ENCODE data around the gene CD33.

Gene CD33

GRCh38 chr19:51259348-51260245, 34.7 kb downstream of the CD33 start:
- no peak for FAIRE-seq

GRCh38 chr19:51263808-51264207, 38.9 kb downstream of the CD33 start:
- FAIRE-seq, result no peak

GRCh38 chr19:51271067-51271466, 46.2 kb downstream of the CD33 start:
- FAIRE-seq, result no peak

DNA sequence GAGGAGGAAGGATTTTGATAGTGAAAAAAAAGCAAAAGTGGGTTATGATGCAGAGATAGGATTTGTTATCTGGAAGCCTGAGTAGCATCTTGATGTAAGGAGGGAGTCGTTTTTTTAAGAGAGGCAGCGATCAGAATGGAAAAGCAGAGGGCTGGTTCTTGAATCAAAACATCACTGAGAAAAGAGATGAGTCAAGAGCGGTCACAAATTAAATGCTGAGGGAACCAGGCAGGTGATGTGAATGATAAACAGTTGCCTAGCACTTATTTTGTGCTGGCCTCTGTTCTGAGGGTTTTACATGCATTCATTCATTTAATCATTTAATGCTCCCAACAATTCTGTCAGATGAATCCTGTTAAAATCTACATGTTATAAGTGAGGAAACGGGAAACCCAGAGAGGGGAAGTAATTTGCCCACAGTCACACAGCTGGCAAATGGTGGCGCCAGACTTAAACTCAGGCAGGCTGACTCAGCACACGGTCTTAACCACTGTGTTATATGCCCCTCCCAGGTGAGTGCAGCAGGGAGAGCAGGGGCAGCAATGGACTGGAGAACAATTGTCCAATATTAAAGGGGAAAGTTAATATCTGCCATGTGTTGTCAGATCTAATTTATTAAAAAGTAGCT, 47.4 kb downstream of the CD33 start:
- no peak for FAIRE-seq

DNA sequence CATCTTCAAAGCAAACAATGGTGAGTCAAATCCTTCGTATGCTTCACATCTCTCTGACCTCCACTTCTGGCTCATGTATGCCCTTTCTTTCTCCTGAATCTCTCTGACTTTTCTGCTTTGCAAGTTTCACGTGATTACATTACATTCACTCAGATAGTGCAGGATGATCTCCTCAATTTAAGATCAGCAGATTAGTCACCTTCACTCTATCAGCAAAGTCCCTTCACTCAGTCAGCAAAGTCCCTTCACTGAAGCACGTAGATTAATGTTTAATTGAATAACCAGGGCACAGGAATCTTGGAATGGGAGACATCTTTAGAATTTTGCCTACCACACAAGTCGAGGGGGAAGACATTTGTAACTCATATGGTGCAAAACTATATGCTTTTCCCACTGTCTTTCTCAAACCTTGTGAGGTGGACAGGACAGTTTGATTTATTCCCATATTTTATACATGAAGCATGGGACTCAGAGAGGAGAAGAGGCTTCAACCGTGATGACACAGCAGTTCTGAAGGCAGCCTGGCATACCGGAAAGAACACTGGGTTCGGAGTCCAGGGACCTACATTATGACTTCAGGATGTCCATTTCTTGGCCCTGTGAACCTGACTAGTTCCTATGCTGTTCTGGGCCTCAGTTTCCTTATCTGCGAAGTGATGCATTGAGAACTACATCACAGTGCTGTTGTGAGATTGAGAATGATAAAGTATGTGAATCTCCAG, 49.3 kb downstream of the CD33 start:
- FAIRE-seq, result no peak

DNA sequence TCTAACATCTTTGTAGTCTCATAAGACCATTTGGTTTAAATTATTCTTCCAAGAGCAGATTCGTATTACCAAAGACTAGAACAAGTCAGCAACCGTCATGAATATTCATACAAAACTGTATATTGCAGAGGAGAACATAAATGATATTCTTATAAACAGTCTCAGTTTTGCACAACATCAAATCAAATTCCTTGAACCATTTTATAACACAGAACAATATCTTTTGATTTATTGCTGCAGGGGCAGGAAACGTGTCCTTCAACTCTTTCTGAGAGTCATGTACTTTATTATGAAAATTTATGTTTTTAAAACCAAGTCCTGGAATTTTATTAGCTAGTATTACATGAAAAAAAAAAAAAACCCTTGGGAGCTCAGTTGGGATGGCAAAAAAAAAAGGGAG, 52.2 kb downstream of the CD33 start:
- FAIRE-seq, result no peak

- FAIRE-seq, result no peak
These were observed 57.5 kb downstream of the CD33 start for GRCh38 chr19:51282335-51282734.

DNA sequence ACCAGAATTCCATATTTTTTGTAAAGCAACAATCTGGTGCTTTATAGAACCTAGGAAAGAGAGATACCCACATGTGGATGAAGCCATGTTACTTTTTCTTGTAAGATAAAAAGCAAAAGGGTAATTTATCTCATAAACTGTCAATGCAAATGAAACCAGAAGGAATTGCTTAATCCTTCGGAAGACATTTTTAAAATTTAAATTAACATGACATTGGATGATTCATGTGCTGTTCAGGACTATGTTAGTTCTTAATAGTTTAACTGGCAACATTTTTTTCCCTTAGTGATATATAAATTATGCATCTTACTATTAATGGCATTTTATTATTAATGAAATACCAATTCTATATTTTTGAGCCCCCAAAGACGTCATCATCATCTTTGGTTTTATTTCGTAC, 60.8 kb downstream of the CD33 start:
- no peak for FAIRE-seq
